SIG-M5 (cell line): ENCODE data around the gene SDHD.
"Not testable (repeated sequence)": the region's sequence is repeated elsewhere in the genome, so short reads cannot be mapped to it uniquely, and the experiment has no call there.

Source experiments
- DNase-seq: peaks from one replicate; lab custom pipeline; 2025; lab: John Stamatoyannopoulos, UW

SDHD gene

GRCh38 chr11:112086422-112087191, at the start of gene SDHD, which contains the start of gene TIMM8B:
Gene SDHD, plus strand, starts transcription at chr11:112086873. Its CDS starts 35 bp downstream, at chr11:112086908.
Gene TIMM8B, minus strand, starts transcription at chr11:112086756. Its CDS starts 33 bp downstream, at chr11:112086723.
- DNase-seq = peak; percentile 61

GRCh38 chr11:112037527-112037926, 49.1 kb upstream of the SDHD start:
- DNase-seq = no peak

- DNase-seq = no peak
Observed at GRCh38 chr11:112042161-112042960, 44.3 kb upstream of the SDHD start.

- no peak for DNase-seq
Observed at GRCh38 chr11:112042961-112043304, 43.7 kb upstream of the SDHD start.

GRCh38 chr11:112044961-112045360, 41.7 kb upstream of the SDHD start:
- DNase-seq = no peak

GRCh38 chr11:112046647-112047046, 40.0 kb upstream of the SDHD start:
- not testable (repeated sequence) for DNase-seq

- DNase-seq = not testable (repeated sequence)
Observed at GRCh38 chr11:112048256-112048655, 38.4 kb upstream of the SDHD start.

GRCh38 chr11:112049777-112050176, 36.9 kb upstream of the SDHD start:
- no peak for DNase-seq

- no peak for DNase-seq
Observed at GRCh38 chr11:112050721-112051120, 36.0 kb upstream of the SDHD start.

- no peak for DNase-seq
Observed at GRCh38 chr11:112051768-112052167, 34.9 kb upstream of the SDHD start.

- DNase-seq = no peak
Observed at GRCh38 chr11:112057170-112057569, 29.5 kb upstream of the SDHD start.

- DNase-seq = no peak
Observed at GRCh38 chr11:112058103-112058502, 28.6 kb upstream of the SDHD start.

- DNase-seq = no peak
Observed at GRCh38 chr11:112062923-112063322, 23.8 kb upstream of the SDHD start.

GRCh38 chr11:112073941-112074811, 12.5 kb upstream of the SDHD start, which contains the start of the genes NKAPD1 and PIH1D2:
Gene NKAPD1, plus strand, starts transcription at chr11:112074299. Its CDS starts 1,276 bp downstream, at chr11:112075575.
Gene PIH1D2, minus strand, starts transcription at chr11:112074017. Its CDS starts 843 bp downstream, at chr11:112073174.
- peak; percentile 51 for DNase-seq

- DNase-seq = no peak
Observed at GRCh38 chr11:112082729-112083128, 3.9 kb upstream of the SDHD start.

- no peak for DNase-seq
Observed at GRCh38 chr11:112085822-112086421, 751 bp upstream of the SDHD start.

GRCh38 chr11:112087212-112087611, 539 bp downstream of the SDHD start:
- DNase-seq = no peak

GRCh38 chr11:112095302-112095701, 8.6 kb downstream of the SDHD start:
- not testable (repeated sequence) for DNase-seq

GRCh38 chr11:112096194-112096593, 9.5 kb downstream of the SDHD start:
- DNase-seq = no peak

- no peak for DNase-seq
Observed at GRCh38 chr11:112097734-112098528, 11.3 kb downstream of the SDHD start.

GRCh38 chr11:112100462-112100861, 13.8 kb downstream of the SDHD start:
- no peak for DNase-seq
